Duodenal mucosa (tissue), 2 donors: ENCODE results near the gene DGKI.

Experiments
- H3K27ac ChIP-seq: one replicate; pipeline ENCODE4 v1.7.0; 2013; ENCODE audit warnings: low read depth, low read length
- H3K27me3 ChIP-seq, 2 donors: one replicate each; pipeline ENCODE4 v1.7.0; 2013; ENCODE audit warnings: low read length in 2 of 2, control low read depth in 1 of 2; ENCODE audit not compliant: insufficient read depth in 2 of 2, control insufficient read depth in 1 of 2
- H3K36me3 ChIP-seq, 2 donors: one replicate each; pipeline ENCODE4 v1.7.0; 2013; ENCODE audit warnings: low read length in 2 of 2, control low read depth in 1 of 2; ENCODE audit not compliant: insufficient read depth in 2 of 2, control insufficient read depth in 1 of 2
- H3K4me1 ChIP-seq, 2 donors: one replicate each; pipeline ENCODE4 v1.7.0; 2013; ENCODE audit warnings: low read length in 2 of 2, control low read depth in 1 of 2; ENCODE audit not compliant: insufficient read depth in 2 of 2, control insufficient read depth in 1 of 2
- H3K4me3 ChIP-seq, 2 donors: one replicate each; pipeline ENCODE4 v1.7.0; 2013; ENCODE audit warnings: low read length in 2 of 2, low read depth in 1 of 2
- H3K9ac ChIP-seq, 2 donors: one replicate each; pipeline ENCODE4 v1.7.0; 2013; ENCODE audit warnings: low read length in 2 of 2, low read depth in 1 of 2
- H3K9me3 ChIP-seq, 2 donors: one replicate each; pipeline ENCODE4 v1.7.0; 2013; ENCODE audit warnings: low read length in 2 of 2, control low read depth in 1 of 2; ENCODE audit not compliant: control insufficient read depth in 1 of 2

The DGKI gene

GRCh38 chr7:137597856-137598255 is 248.9 kb downstream of the DGKI start:
- Histone ChIP-seq H3K4me1 (no peaks in the 10 kb centered on the region), H3K27ac (no peak overlapping the region), H3K4me3 (no peak overlapping the region), H3K36me3 (no peaks in the 10 kb centered on the region), H3K9ac (no peak overlapping the region), H3K27me3 (peaks cover 0 to 5% of the 10 kb centered on the region in 2 donors), H3K9me3 (no peaks in the 10 kb centered on the region)

- Histone ChIP-seq H3K9ac (no peak overlapping the region), H3K4me3 (no peak overlapping the region), H3K27ac (no peak overlapping the region), H3K27me3 (peaks cover 0 to 5% of the 10 kb centered on the region in 2 donors), H3K9me3 (no peaks in the 10 kb centered on the region), H3K36me3 (no peaks in the 10 kb centered on the region), H3K4me1 (no peaks in the 10 kb centered on the region)
Measured at GRCh38 chr7:137593115-137593711, 253.6 kb downstream of the DGKI start.

GRCh38 chr7:137592232-137592896 is 254.4 kb downstream of the DGKI start:
- Histone ChIP-seq H3K9ac (no peak overlapping the region), H3K4me3 (no peak overlapping the region), H3K4me1 (no peaks in the 10 kb centered on the region), H3K27ac (no peak overlapping the region), H3K36me3 (no peaks in the 10 kb centered on the region), H3K9me3 (no peaks in the 10 kb centered on the region), H3K27me3 (peaks cover 0 to 5% of the 10 kb centered on the region in 2 donors)

- no peaks in the 10 kb centered on the region for H3K36me3 ChIP-seq
- no peaks in the 10 kb centered on the region for H3K9me3 ChIP-seq
- H3K4me3 ChIP-seq, result no peak overlapping the region
- H3K9ac ChIP-seq, result no peak overlapping the region
- H3K27ac ChIP-seq, result no peak overlapping the region
- H3K4me1 ChIP-seq, result no peaks in the 10 kb centered on the region
- peaks cover 0 to 5% of the 10 kb centered on the region in 2 donors for H3K27me3 ChIP-seq
Measured at GRCh38 chr7:137591421-137591837, 255.3 kb downstream of the DGKI start.

GRCh38 chr7:137590756-137591305 is 255.9 kb downstream of the DGKI start:
- no peaks in the 10 kb centered on the region for H3K9me3 ChIP-seq
- H3K27ac ChIP-seq, result no peak overlapping the region
- no peaks in the 10 kb centered on the region for H3K36me3 ChIP-seq
- H3K4me3 ChIP-seq, result no peak overlapping the region
- H3K27me3 ChIP-seq, result peaks cover 0 to 5% of the 10 kb centered on the region in 2 donors
- H3K9ac ChIP-seq, result no peak overlapping the region
- no peaks in the 10 kb centered on the region for H3K4me1 ChIP-seq

- H3K4me3 ChIP-seq, result no peak overlapping the region
- H3K4me1 ChIP-seq, result no peaks in the 10 kb centered on the region
- H3K9ac ChIP-seq, result no peak overlapping the region
- no peaks in the 10 kb centered on the region for H3K9me3 ChIP-seq
- H3K27me3 ChIP-seq, result peaks cover 0 to 5% of the 10 kb centered on the region in 2 donors
- H3K27ac ChIP-seq, result no peak overlapping the region
- no peaks in the 10 kb centered on the region for H3K36me3 ChIP-seq
Measured at GRCh38 chr7:137590071-137590755, 256.6 kb downstream of the DGKI start.

GRCh38 chr7:137587326-137587725 is 259.4 kb downstream of the DGKI start:
- no peaks in the 10 kb centered on the region for H3K36me3 ChIP-seq
- no peak overlapping the region for H3K9ac ChIP-seq
- no peaks in the 10 kb centered on the region for H3K27me3 ChIP-seq
- no peaks in the 10 kb centered on the region for H3K9me3 ChIP-seq
- H3K27ac ChIP-seq, result no peak overlapping the region
- H3K4me1 ChIP-seq, result no peaks in the 10 kb centered on the region
- no peak overlapping the region for H3K4me3 ChIP-seq

GRCh38 chr7:137585591-137585990 is 261.2 kb downstream of the DGKI start:
- Histone ChIP-seq H3K27me3 (no peaks in the 10 kb centered on the region), H3K4me1 (no peaks in the 10 kb centered on the region), H3K27ac (no peak overlapping the region), H3K9ac (no peak overlapping the region), H3K36me3 (no peaks in the 10 kb centered on the region), H3K9me3 (no peaks in the 10 kb centered on the region), H3K4me3 (no peak overlapping the region)

- no peaks in the 10 kb centered on the region for H3K27me3 ChIP-seq
- H3K36me3 ChIP-seq, result no peaks in the 10 kb centered on the region
- H3K9ac ChIP-seq, result no peak overlapping the region
- H3K4me3 ChIP-seq, result no peak overlapping the region
- no peaks in the 10 kb centered on the region for H3K4me1 ChIP-seq
- no peak overlapping the region for H3K27ac ChIP-seq
- H3K9me3 ChIP-seq, result no peaks in the 10 kb centered on the region
Measured at GRCh38 chr7:137583172-137583571, 263.6 kb downstream of the DGKI start.
